ENCODE measurements around the gene SYTL3. TPM values are rescaled to one million over a fixed set of nuclear protein-coding genes. Genes with fewer than 3 reads are reported as not detected.

Gene SYTL3
- polyA plus RNA-seq, 1 donor (not counting 4 experiments of a cell fraction or from before 2014, with no cell fraction given): 1.4 TPM

DNA sequence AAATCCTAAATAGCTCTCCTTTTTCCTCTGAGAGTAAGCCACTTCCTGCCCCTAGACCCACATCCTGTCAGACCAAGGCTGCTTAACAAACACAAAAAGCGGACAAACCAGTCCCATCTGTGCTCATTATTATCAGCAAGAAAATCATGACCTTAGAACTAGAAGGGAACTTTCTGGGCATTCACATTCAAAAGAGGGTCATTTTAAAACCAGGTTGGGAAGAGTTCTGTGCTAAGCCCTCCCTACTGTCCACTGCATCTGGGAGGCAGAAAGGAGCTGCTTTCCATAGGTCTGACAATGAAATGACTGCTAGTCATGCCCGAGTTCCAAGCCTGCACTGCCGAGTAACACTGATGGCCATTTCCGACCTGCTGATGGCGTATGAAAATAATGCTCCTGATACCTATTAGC lies 153.9 kb downstream of the SYTL3 start:
- Histone ChIP-seq H3K9ac (ENCODE audit: control insufficient read depth, extremely low read depth, insufficient read depth, low read length) (peak overlapping the region; percentile 48), H3K36me3 (ENCODE audit: control insufficient read depth in 2 of 2, extremely low read depth in 1 of 2, insufficient read depth in 2 of 2, low read length in 2 of 2) (peaks cover 7 to 37% of the 10 kb centered on the region in 2 experiments), H3K27me3 (ENCODE audit: control insufficient read depth, extremely low read depth, insufficient read depth, low read length) (no peaks in the 10 kb centered on the region), H3K79me2 (ENCODE audit: control insufficient read depth, insufficient read depth, low read length) (peaks cover 95% of the 10 kb centered on the region), H3K27ac (ENCODE audit: control insufficient read depth, insufficient read depth, low read length) (peak overlapping the region; percentile 48), H3K4me3 (ENCODE audit: control insufficient read depth in 2 of 3, extremely low read depth in 1 of 3, insufficient read depth in 2 of 3, low read depth in 1 of 3, low read length in 3 of 3) (peak overlapping the region in 2 of 3 experiments; percentile 7 to 21), H3K4me1 (ENCODE audit: control insufficient read depth, extremely low read depth, insufficient read depth, low read length) (peaks cover 67% of the 10 kb centered on the region), H3K9me3 (ENCODE audit: control insufficient read depth, low read depth, low read length) (no peaks in the 10 kb centered on the region), H4K20me1 (ENCODE audit: control insufficient read depth, extremely low read depth, insufficient read depth, low read length) (peaks cover 51% of the 10 kb centered on the region), H3K4me2 (ENCODE audit: control insufficient read depth, extremely low read depth, insufficient read depth, low read depth, low read length) (peak overlapping the region; percentile 77), H2AFZ (ENCODE audit: control insufficient read depth, low read length) (no peak overlapping the region), H3K9me1 (ENCODE audit: control insufficient read depth, extremely low read depth, insufficient read depth, low read length) (peaks cover 9% of the 10 kb centered on the region)
- no peak for TF ChIP-seq EZH2 (IDR thresholded peaks at IDR 0.05; ENCODE audit: low read length)
- TF ChIP-seq, protein P1, sequence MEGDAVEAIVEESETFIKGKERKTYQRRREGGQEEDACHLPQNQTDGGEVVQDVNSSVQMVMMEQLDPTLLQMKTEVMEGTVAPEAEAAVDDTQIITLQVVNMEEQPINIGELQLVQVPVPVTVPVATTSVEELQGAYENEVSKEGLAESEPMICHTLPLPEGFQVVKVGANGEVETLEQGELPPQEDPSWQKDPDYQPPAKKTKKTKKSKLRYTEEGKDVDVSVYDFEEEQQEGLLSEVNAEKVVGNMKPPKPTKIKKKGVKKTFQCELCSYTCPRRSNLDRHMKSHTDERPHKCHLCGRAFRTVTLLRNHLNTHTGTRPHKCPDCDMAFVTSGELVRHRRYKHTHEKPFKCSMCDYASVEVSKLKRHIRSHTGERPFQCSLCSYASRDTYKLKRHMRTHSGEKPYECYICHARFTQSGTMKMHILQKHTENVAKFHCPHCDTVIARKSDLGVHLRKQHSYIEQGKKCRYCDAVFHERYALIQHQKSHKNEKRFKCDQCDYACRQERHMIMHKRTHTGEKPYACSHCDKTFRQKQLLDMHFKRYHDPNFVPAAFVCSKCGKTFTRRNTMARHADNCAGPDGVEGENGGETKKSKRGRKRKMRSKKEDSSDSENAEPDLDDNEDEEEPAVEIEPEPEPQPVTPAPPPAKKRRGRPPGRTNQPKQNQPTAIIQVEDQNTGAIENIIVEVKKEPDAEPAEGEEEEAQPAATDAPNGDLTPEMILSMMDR (optimal IDR thresholded peaks at IDR 0.05 in 1 of 3, IDR thresholded peaks at IDR 0.05 in 1 of 3, conservative IDR thresholded peaks at IDR 0.05 in 1 of 3; ENCODE audit: extremely low read depth in 1 of 3, insufficient read depth in 2 of 3, low read length in 3 of 3): no peak
- DNase-seq (ENCODE audit: low read depth, low spot score): no peak
- dilution Hi-C loops (cut with MboI; ENCODE audit: extremely low pct_ligation_motif_present, low sequenced_read_pairs): no loop called here
- peak; percentile 63 for FAIRE-seq

DNA sequence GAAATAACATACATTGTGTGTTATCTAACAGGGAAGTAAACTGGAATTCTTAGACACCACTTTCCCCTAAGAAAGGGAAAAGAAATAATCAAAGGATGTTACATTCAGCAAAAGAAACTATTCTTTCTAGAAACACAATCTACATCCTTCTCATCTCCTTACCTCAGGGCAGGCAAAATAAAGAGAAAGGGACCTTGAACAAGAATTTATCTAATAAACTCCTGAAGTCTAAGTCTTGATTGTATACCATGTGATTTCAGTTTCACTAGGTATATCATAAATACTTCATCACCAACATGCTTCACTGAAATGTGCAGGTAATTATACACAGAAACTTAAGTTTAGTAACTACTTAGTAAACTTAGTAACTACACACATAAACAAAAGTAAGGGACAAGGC lies 154.4 kb downstream of the SYTL3 start:
- H2AFZ ChIP-seq (ENCODE audit: control insufficient read depth, low read length): no peak overlapping the region
- TF ChIP-seq, protein P1 (optimal IDR thresholded peaks at IDR 0.05 in 1 of 3, IDR thresholded peaks at IDR 0.05 in 1 of 3, conservative IDR thresholded peaks at IDR 0.05 in 1 of 3; ENCODE audit: extremely low read depth in 1 of 3, insufficient read depth in 2 of 3, low read length in 3 of 3): no peak
- TF ChIP-seq EZH2 (IDR thresholded peaks at IDR 0.05; ENCODE audit: low read length): no peak
- peak overlapping the region; percentile 48 for H3K9ac ChIP-seq (ENCODE audit: control insufficient read depth, extremely low read depth, insufficient read depth, low read length)
- no peak for FAIRE-seq
- no peak for DNase-seq (ENCODE audit: low read depth, low spot score)
- H3K9me1 ChIP-seq (ENCODE audit: control insufficient read depth, extremely low read depth, insufficient read depth, low read length): peaks cover 7% of the 10 kb centered on the region
- peaks cover 67% of the 10 kb centered on the region for H3K4me1 ChIP-seq (ENCODE audit: control insufficient read depth, extremely low read depth, insufficient read depth, low read length)
- H3K27ac ChIP-seq (ENCODE audit: control insufficient read depth, insufficient read depth, low read length): peak overlapping the region; percentile 48
- peaks cover 95% of the 10 kb centered on the region for H3K79me2 ChIP-seq (ENCODE audit: control insufficient read depth, insufficient read depth, low read length)
- H3K36me3 ChIP-seq (ENCODE audit: control insufficient read depth in 2 of 2, extremely low read depth in 1 of 2, insufficient read depth in 2 of 2, low read length in 2 of 2): peaks cover 7 to 39% of the 10 kb centered on the region in 2 experiments
- peak overlapping the region; percentile 77 for H3K4me2 ChIP-seq (ENCODE audit: control insufficient read depth, extremely low read depth, insufficient read depth, low read depth, low read length)
- no peaks in the 10 kb centered on the region for H3K27me3 ChIP-seq (ENCODE audit: control insufficient read depth, extremely low read depth, insufficient read depth, low read length)
- H3K4me3 ChIP-seq (ENCODE audit: control insufficient read depth in 2 of 3, extremely low read depth in 1 of 3, insufficient read depth in 2 of 3, low read depth in 1 of 3, low read length in 3 of 3): peak overlapping the region in 2 of 3 experiments; percentile 7 to 21
- dilution Hi-C loops (cut with MboI; ENCODE audit: extremely low pct_ligation_motif_present, low sequenced_read_pairs): no loop called here
- no peaks in the 10 kb centered on the region for H3K9me3 ChIP-seq (ENCODE audit: control insufficient read depth, low read depth, low read length)
- peaks cover 49% of the 10 kb centered on the region for H4K20me1 ChIP-seq (ENCODE audit: control insufficient read depth, extremely low read depth, insufficient read depth, low read length)

Data from keratinocyte (primary cell).